Mammary epithelial cell (primary cell): Measurements from ENCODE around the gene FGD3.

Experiments used
- EZH2 ChIP-seq: IDR thresholded peaks from 2 replicates; pipeline ENCODE4 v1.6.1; 2012; ENCODE audit warnings: low read length, inconsistent platforms, borderline replicate concordance
- TF ChIP-seq, protein P1 (sequence below), 2 donors: IDR thresholded peaks in 1 of 2; conservative IDR thresholded peaks in 1 of 2; 2 replicates each; pipeline ENCODE4 v1.5.1; 2011 to 2012; ENCODE audit warnings: inconsistent platforms in 2 of 2, low read length in 2 of 2, mild to moderate bottlenecking in 2 of 2, control low read depth in 1 of 2, low read depth in 1 of 2; ENCODE audit not compliant: insufficient read depth in 1 of 2; ENCODE audit errors: extremely low read depth in 1 of 2

DNA sequence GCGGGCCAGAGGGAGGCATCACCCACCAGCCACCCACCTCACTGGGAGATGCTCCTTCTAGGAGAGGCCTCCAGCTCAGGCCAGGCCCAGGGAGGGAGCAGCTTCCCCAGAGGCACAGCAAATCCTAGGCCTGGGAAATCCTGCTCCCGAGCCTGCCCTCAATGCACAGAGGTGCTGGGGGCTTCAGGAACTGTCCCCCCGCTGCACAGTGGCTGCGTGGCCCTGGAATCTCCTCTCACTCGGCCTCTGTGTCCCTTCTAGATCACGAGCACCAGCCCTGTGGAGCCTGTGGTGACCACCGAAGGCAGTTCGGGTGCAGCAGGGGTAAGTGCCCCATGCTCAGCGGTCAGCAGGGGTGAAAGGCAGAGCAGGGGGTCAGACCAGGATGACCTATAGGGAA, 74.7 kb downstream of the FGD3 start:
- TF ChIP-seq, protein P1, sequence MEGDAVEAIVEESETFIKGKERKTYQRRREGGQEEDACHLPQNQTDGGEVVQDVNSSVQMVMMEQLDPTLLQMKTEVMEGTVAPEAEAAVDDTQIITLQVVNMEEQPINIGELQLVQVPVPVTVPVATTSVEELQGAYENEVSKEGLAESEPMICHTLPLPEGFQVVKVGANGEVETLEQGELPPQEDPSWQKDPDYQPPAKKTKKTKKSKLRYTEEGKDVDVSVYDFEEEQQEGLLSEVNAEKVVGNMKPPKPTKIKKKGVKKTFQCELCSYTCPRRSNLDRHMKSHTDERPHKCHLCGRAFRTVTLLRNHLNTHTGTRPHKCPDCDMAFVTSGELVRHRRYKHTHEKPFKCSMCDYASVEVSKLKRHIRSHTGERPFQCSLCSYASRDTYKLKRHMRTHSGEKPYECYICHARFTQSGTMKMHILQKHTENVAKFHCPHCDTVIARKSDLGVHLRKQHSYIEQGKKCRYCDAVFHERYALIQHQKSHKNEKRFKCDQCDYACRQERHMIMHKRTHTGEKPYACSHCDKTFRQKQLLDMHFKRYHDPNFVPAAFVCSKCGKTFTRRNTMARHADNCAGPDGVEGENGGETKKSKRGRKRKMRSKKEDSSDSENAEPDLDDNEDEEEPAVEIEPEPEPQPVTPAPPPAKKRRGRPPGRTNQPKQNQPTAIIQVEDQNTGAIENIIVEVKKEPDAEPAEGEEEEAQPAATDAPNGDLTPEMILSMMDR (conservative IDR thresholded peaks at IDR 0.05 in 1 of 2, IDR thresholded peaks at IDR 0.05 in 1 of 2; ENCODE audit: extremely low read depth in 1 of 2, insufficient read depth in 1 of 2, low read depth in 1 of 2, low read length in 2 of 2), result no peak
- no peak for TF ChIP-seq EZH2
